NCI-H748 (cell line): ENCODE measurements around the gene TLNRD1.
"Not testable (repeated sequence)": the region's sequence is repeated elsewhere in the genome, so short reads cannot be mapped to it uniquely, and the experiment has no call there.

Source experiments
- DNase-seq: peaks from one replicate; lab custom pipeline; 2025; ENCODE audit not compliant: unreplicated experiment; lab: John Stamatoyannopoulos, UW

TLNRD1 gene

GRCh38 chr15:81000624-81001151 is at the start of gene TLNRD1:
Gene TLNRD1 (plus strand): TSS chr15:81000923. CDS start chr15:81002272, 1,349 bp downstream.
- peak; percentile 89 for DNase-seq

- DNase-seq: no peak
These were observed 48.8 kb upstream of the TLNRD1 start for GRCh38 chr15:80951941-80952340.

GRCh38 chr15:80953001-80953952 is 47.4 kb upstream of the TLNRD1 start:
- DNase-seq: no peak

- DNase-seq: no peak
These were observed 46.6 kb upstream of the TLNRD1 start for GRCh38 chr15:80953953-80954778.

GRCh38 chr15:80955571-80956452 is 44.9 kb upstream of the TLNRD1 start:
- not testable (repeated sequence) for DNase-seq

GRCh38 chr15:80957556-80957955 is 43.2 kb upstream of the TLNRD1 start:
- no peak for DNase-seq

GRCh38 chr15:80957976-80958375 is 42.7 kb upstream of the TLNRD1 start:
- no peak for DNase-seq

GRCh38 chr15:80958818-80959495 is 41.8 kb upstream of the TLNRD1 start:
- no peak for DNase-seq

GRCh38 chr15:80965454-80965853 is 35.3 kb upstream of the TLNRD1 start:
- not testable (repeated sequence) for DNase-seq

- no peak for DNase-seq
These were observed 34.1 kb upstream of the TLNRD1 start for GRCh38 chr15:80966431-80967197.

GRCh38 chr15:80967451-80967850 is 33.3 kb upstream of the TLNRD1 start:
- DNase-seq: no peak

- DNase-seq: no peak
These were observed 32.7 kb upstream of the TLNRD1 start for GRCh38 chr15:80967991-80968510.

- no peak for DNase-seq
These were observed 31.4 kb upstream of the TLNRD1 start for GRCh38 chr15:80969316-80969715.

- peak; percentile 55 for DNase-seq
These were observed 30.6 kb upstream of the TLNRD1 start for GRCh38 chr15:80970018-80970657.

GRCh38 chr15:80970658-80971057 is 30.1 kb upstream of the TLNRD1 start:
- DNase-seq: no peak

GRCh38 chr15:80971143-80971542 is 29.6 kb upstream of the TLNRD1 start:
- DNase-seq: no peak

GRCh38 chr15:80972276-80972675 is 28.4 kb upstream of the TLNRD1 start:
- DNase-seq: no peak

- no peak for DNase-seq
These were observed 25.8 kb upstream of the TLNRD1 start for GRCh38 chr15:80974914-80975313.
